HG03457 (cell line): ENCODE measurements around the gene BARX2.

Experiments used
- ATAC-seq: cut with Tn5 transposase; IDR thresholded peaks from one replicate; pipeline ENCODE4 v1.9.1; 2021; ENCODE audit warnings: moderate number of reproducible peaks; ENCODE audit not compliant: unreplicated experiment

The BARX2 gene

GRCh38 chr11:129373489-129373953 is 2.1 kb upstream of the BARX2 start:
- ATAC-seq = no peak

- no peak for ATAC-seq
Measured at GRCh38 chr11:129374081-129374992, 1.3 kb upstream of the BARX2 start.

GRCh38 chr11:129374993-129375750 is 476 bp upstream of the BARX2 start:
- no peak for ATAC-seq

- no peak for ATAC-seq
Measured at GRCh38 chr11:129376658-129377341, 1.2 kb downstream of the BARX2 start.

GRCh38 chr11:129377739-129378138 is 2.1 kb downstream of the BARX2 start:
- no peak for ATAC-seq

GRCh38 chr11:129380413-129380812 is 4.8 kb downstream of the BARX2 start:
- ATAC-seq = no peak

GRCh38 chr11:129382583-129382982 is 6.9 kb downstream of the BARX2 start:
- no peak for ATAC-seq

- no peak for ATAC-seq
Measured at GRCh38 chr11:129383060-129383459, 7.4 kb downstream of the BARX2 start.

- ATAC-seq = no peak
Measured at GRCh38 chr11:129383502-129383901, 7.9 kb downstream of the BARX2 start.

GRCh38 chr11:129384415-129384814 is 8.8 kb downstream of the BARX2 start:
- no peak for ATAC-seq

- no peak for ATAC-seq
Measured at GRCh38 chr11:129385801-129386200, 10.2 kb downstream of the BARX2 start.

GRCh38 chr11:129386795-129387397 is 11.2 kb downstream of the BARX2 start:
- no peak for ATAC-seq

GRCh38 chr11:129387434-129387833 is 11.8 kb downstream of the BARX2 start:
- no peak for ATAC-seq

GRCh38 chr11:129388824-129389223 is 13.2 kb downstream of the BARX2 start:
- ATAC-seq = no peak

GRCh38 chr11:129390303-129390821 is 14.7 kb downstream of the BARX2 start:
- no peak for ATAC-seq

- ATAC-seq = no peak
Measured at GRCh38 chr11:129391360-129391759, 15.7 kb downstream of the BARX2 start.

GRCh38 chr11:129391821-129392220 is 16.2 kb downstream of the BARX2 start:
- no peak for ATAC-seq

GRCh38 chr11:129392995-129393394 is 17.3 kb downstream of the BARX2 start:
- ATAC-seq = no peak

GRCh38 chr11:129394709-129395108 is 19.1 kb downstream of the BARX2 start:
- ATAC-seq = no peak

GRCh38 chr11:129395432-129395831 is 19.8 kb downstream of the BARX2 start:
- ATAC-seq = no peak

- no peak for ATAC-seq
Measured at GRCh38 chr11:129395883-129396282, 20.2 kb downstream of the BARX2 start.
